A549 (cell line): ENCODE results near the gene OTX1.

ENCODE experiments used
- CHD2 ChIP-seq: fragments of 150-350 bp; IDR thresholded peaks from 2 replicates; pipeline ENCODE4 v1.6.1; 2014; ENCODE audit warnings: low read length; ENCODE audit not compliant: partially characterized antibody
- EP300 ChIP-seq, 2 experiments: fragments of >200 bp; sonication (Bioruptor Twin); formaldehyde crosslinking; IDR thresholded peaks; 2 replicates in 1 of 2; 3 replicates in 1 of 2; pipeline ENCODE4 v1.6.1; 2016 to 2017
- HOXA7 ChIP-seq: fragments of 250-450 bp; sonication (Bioruptor Pico); IDR thresholded peaks from 2 replicates; pipeline ENCODE4 v1.5.0; 2020; ENCODE audit warnings: mild to moderate bottlenecking, moderate library complexity
- MAZ ChIP-seq: fragments of 150-350 bp; IDR thresholded peaks from 2 replicates; pipeline ENCODE4 v1.6.1; 2014; ENCODE audit warnings: antibody characterized with exemption, low read depth, low read length, borderline replicate concordance
- PHF8 ChIP-seq: fragments of 200-600 bp; sonication (generic); IDR thresholded peaks from 2 replicates; pipeline ENCODE4 v1.6.1; 2016; ENCODE audit warnings: low read depth, mild to moderate bottlenecking, antibody characterized with exemption, moderate library complexity, borderline replicate concordance
- POLR2A ChIP-seq: IDR thresholded peaks from 2 replicates; pipeline ENCODE4 v1.6.1; 2012; ENCODE audit warnings: mild to moderate bottlenecking, low read length
- POLR2AphosphoS2 ChIP-seq: conservative IDR thresholded peaks from 2 replicates; pipeline ENCODE4 v1.6.1; 2012; ENCODE audit warnings: low read length, improper control_type of control experiment, inconsistent platforms
- RFX5 ChIP-seq: fragments of 450-650 bp; IDR thresholded peaks from 2 replicates; pipeline ENCODE4 v1.7.1; 2014; ENCODE audit warnings: antibody characterized with exemption, mild to moderate bottlenecking, moderate library complexity
- ZNF302 ChIP-seq: fragments of 250-450 bp; sonication (Bioruptor Pico); IDR thresholded peaks from 2 replicates; pipeline ENCODE4 v1.9.0; 2021; ENCODE audit warnings: inconsistent platforms, mild to moderate bottlenecking, moderate library complexity
- TF ChIP-seq, protein P1 (sequence below): fragments of >200 bp; sonication (Bioruptor Twin); formaldehyde crosslinking; IDR thresholded peaks from 2 replicates; pipeline ENCODE4 v1.6.1; 2016
- TF ChIP-seq, protein P2 (sequence below): fragments of 200-600 bp; sonication (generic); IDR thresholded peaks from 2 replicates; pipeline ENCODE4 v1.6.1; 2016; ENCODE audit warnings: antibody characterized with exemption, mild to moderate bottlenecking, moderate library complexity
- TF ChIP-seq, protein P3 (sequence below): fragments of >200 bp; sonication (Bioruptor Twin); formaldehyde crosslinking; IDR thresholded peaks from 3 replicates; pipeline ENCODE4 v1.5.1; 2016
- TF ChIP-seq, protein P4 (sequence below): fragments of >200 bp; sonication (Bioruptor Twin); formaldehyde crosslinking; IDR thresholded peaks from 3 replicates; pipeline ENCODE4 v1.6.1; 2016
- TF ChIP-seq, protein P5 (sequence below): fragments of 450-650 bp; IDR thresholded peaks from 2 replicates; pipeline ENCODE4 v1.6.1; 2014; ENCODE audit warnings: antibody characterized with exemption

DNA sequence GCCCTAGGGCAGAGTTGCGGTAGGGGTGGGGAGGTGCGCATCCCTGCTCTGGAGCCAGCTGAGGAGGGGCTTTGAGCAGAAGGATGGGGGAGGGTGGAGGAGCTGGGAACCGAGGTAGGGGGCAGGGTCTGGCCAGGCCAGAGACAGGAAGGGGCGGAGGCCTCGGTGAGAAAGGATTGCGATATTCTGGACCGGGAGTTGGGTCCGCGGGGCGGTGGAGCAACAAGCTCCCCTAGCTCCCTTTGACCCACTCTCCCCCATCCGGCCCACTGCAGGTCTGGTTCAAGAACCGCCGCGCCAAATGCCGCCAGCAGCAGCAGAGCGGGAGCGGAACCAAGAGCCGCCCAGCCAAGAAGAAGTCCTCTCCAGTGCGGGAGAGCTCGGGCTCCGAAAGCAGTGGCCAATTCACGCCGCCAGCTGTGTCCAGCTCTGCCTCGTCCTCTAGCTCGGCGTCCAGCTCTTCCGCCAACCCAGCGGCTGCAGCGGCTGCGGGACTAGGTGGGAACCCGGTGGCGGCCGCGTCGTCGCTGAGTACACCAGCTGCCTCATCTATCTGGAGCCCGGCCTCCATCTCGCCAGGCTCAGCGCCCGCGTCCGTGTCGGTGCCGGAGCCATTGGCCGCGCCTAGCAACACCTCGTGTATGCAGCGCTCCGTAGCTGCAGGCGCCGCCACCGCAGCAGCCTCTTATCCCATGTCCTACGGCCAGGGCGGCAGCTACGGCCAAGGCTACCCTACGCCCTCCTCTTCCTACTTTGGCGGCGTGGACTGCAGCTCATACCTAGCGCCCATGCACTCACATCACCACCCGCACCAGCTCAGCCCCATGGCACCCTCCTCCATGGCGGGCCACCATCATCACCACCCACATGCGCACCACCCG lies 4.8 kb downstream of the OTX1 start:
- TF ChIP-seq, protein P1, sequence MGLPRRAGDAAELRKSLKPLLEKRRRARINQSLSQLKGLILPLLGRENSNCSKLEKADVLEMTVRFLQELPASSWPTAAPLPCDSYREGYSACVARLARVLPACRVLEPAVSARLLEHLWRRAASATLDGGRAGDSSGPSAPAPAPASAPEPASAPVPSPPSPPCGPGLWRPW: no peak
- TF ChIP-seq POLR2A: no peak
- TF ChIP-seq PHF8: no peak
- TF ChIP-seq RFX5: no peak
- TF ChIP-seq, protein P2, sequence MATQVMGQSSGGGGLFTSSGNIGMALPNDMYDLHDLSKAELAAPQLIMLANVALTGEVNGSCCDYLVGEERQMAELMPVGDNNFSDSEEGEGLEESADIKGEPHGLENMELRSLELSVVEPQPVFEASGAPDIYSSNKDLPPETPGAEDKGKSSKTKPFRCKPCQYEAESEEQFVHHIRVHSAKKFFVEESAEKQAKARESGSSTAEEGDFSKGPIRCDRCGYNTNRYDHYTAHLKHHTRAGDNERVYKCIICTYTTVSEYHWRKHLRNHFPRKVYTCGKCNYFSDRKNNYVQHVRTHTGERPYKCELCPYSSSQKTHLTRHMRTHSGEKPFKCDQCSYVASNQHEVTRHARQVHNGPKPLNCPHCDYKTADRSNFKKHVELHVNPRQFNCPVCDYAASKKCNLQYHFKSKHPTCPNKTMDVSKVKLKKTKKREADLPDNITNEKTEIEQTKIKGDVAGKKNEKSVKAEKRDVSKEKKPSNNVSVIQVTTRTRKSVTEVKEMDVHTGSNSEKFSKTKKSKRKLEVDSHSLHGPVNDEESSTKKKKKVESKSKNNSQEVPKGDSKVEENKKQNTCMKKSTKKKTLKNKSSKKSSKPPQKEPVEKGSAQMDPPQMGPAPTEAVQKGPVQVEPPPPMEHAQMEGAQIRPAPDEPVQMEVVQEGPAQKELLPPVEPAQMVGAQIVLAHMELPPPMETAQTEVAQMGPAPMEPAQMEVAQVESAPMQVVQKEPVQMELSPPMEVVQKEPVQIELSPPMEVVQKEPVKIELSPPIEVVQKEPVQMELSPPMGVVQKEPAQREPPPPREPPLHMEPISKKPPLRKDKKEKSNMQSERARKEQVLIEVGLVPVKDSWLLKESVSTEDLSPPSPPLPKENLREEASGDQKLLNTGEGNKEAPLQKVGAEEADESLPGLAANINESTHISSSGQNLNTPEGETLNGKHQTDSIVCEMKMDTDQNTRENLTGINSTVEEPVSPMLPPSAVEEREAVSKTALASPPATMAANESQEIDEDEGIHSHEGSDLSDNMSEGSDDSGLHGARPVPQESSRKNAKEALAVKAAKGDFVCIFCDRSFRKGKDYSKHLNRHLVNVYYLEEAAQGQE: no peak
- no peak for TF ChIP-seq ZNF302 (CRISPR knock-in tag)
- TF ChIP-seq, protein P3, sequence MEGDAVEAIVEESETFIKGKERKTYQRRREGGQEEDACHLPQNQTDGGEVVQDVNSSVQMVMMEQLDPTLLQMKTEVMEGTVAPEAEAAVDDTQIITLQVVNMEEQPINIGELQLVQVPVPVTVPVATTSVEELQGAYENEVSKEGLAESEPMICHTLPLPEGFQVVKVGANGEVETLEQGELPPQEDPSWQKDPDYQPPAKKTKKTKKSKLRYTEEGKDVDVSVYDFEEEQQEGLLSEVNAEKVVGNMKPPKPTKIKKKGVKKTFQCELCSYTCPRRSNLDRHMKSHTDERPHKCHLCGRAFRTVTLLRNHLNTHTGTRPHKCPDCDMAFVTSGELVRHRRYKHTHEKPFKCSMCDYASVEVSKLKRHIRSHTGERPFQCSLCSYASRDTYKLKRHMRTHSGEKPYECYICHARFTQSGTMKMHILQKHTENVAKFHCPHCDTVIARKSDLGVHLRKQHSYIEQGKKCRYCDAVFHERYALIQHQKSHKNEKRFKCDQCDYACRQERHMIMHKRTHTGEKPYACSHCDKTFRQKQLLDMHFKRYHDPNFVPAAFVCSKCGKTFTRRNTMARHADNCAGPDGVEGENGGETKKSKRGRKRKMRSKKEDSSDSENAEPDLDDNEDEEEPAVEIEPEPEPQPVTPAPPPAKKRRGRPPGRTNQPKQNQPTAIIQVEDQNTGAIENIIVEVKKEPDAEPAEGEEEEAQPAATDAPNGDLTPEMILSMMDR: no peak
- TF ChIP-seq HOXA7 (CRISPR knock-in tag): no peak
- TF ChIP-seq, protein P4, sequence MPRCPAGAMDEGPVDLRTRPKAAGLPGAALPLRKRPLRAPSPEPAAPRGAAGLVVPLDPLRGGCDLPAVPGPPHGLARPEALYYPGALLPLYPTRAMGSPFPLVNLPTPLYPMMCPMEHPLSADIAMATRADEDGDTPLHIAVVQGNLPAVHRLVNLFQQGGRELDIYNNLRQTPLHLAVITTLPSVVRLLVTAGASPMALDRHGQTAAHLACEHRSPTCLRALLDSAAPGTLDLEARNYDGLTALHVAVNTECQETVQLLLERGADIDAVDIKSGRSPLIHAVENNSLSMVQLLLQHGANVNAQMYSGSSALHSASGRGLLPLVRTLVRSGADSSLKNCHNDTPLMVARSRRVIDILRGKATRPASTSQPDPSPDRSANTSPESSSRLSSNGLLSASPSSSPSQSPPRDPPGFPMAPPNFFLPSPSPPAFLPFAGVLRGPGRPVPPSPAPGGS: no peak
- no peak for TF ChIP-seq EP300 (IDR thresholded peaks at IDR 0.05)
- no peak for TF ChIP-seq CHD2
- TF ChIP-seq POLR2AphosphoS2: no peak
- TF ChIP-seq MAZ: no peak
- TF ChIP-seq, protein P5, sequence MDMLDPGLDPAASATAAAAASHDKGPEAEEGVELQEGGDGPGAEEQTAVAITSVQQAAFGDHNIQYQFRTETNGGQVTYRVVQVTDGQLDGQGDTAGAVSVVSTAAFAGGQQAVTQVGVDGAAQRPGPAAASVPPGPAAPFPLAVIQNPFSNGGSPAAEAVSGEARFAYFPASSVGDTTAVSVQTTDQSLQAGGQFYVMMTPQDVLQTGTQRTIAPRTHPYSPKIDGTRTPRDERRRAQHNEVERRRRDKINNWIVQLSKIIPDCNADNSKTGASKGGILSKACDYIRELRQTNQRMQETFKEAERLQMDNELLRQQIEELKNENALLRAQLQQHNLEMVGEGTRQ: no peak
